AG08396 (cell line): Measurements from ENCODE around the gene CDKN2AIP.

Experiments
- DNase-seq: peaks from one replicate; pipeline ENCODE4 v3.0.0; 2012; ENCODE audit warnings: low spot score, mixed read lengths

The CDKN2AIP gene

DNA sequence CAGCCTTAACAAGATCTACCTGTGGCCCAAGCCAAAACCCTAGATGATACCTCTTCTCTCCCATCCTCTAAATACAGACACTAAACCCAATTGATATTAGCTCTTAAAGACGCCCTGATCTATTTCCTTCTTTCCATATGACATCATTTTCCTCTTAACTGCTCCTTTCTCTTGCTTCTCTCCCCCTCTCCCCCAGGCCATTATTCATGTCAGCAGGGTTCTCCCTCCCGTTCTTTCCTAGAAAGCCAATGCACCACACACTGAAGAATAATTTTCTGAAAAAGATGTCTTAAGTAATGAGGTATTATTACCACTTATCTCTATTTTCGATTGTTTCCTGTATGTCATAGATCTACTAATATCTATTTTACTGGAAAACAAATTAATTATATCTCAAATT, 50.7 kb downstream of the CDKN2AIP start:
- DNase-seq = no peak
